GM12878 (cell line): ENCODE results near the gene PRKN. TPM values are rescaled to one million over a fixed set of nuclear protein-coding genes. Genes with fewer than 3 reads are reported as not detected.

Experiments used
- ATAC-seq: fragments of 200-7000 bp; cut with Tn5 transposase; 3 replicates; pipeline ENCODE4 v1.9.1; 2020; ENCODE audit warnings: mild to moderate bottlenecking, moderate library complexity
- BruUV-seq: library from RNA; stranded (reverse); fragments of 400-500 nt; replicated peaks from 2 replicates; lab custom pipeline; 2021; lab: Mats Ljungman, UMichigan
- CTCF ChIA-PET: fragments of 300-600 bp; sonication (Branson Sonifier 250); formaldehyde crosslinking; extraction: SDS; loops from one replicate; lab custom pipeline; 2021; ENCODE audit warnings: inconsistent platforms; lab: Yijun Ruan, JAX
- POLR2A ChIA-PET: fragments of 350-600 bp; formaldehyde crosslinking; extraction: SDS; loops from one replicate; lab custom pipeline; 2021; ENCODE audit warnings: inconsistent platforms; lab: Charles Lee
- RAD21 ChIA-PET: fragments of 300-600 bp; sonication (Branson Sonifier 250); formaldehyde crosslinking; loops from one replicate; lab custom pipeline; 2023; ENCODE audit warnings: antibody characterized with exemption; ENCODE audit not compliant: unreplicated experiment; lab: Charles Lee
- SMC1A ChIA-PET: fragments of 300-600 bp; sonication (Branson Sonifier 250); formaldehyde crosslinking; loops from one replicate; lab custom pipeline; 2023; ENCODE audit not compliant: unreplicated experiment, uncharacterized antibody; lab: Charles Lee
- DNase-seq: peaks from one replicate; pipeline ENCODE4 v3.0.0-alpha.2; 2011; ENCODE audit warnings: low read depth, low spot score
- FAIRE-seq: peaks from 3 replicates; lab custom pipeline; 2011; peaks lifted over from hg19 to GRCh38; lab: Jason Lieb, UNC
- H2AFZ ChIP-seq: 2 replicates; pipeline ENCODE4 v1.6.0; 2011; ENCODE audit warnings: low read depth, low read length, control low read depth; ENCODE audit not compliant: control insufficient read depth
- H3K27ac ChIP-seq: 2 replicates; pipeline ENCODE4 v1.5.1; 2011; ENCODE audit warnings: control low read depth; ENCODE audit not compliant: control insufficient read depth, insufficient read depth
- H3K27me3 ChIP-seq, 2 experiments: replicated peaks in 1 of 2; 2 replicates each; pipeline versions ENCODE4 v1.6.0 to v1.6.1; 2011; ENCODE audit warnings: low read length in 1 of 2; ENCODE audit not compliant: control insufficient read depth in 2 of 2, insufficient read depth in 2 of 2
- H3K36me3 ChIP-seq, 2 experiments: 2 replicates each; pipeline ENCODE4 v1.5.1; 2011; ENCODE audit warnings: low read length in 1 of 2; ENCODE audit not compliant: control insufficient read depth in 2 of 2, insufficient read depth in 2 of 2
- H3K4me1 ChIP-seq: 2 replicates; pipeline ENCODE4 v1.6.1; 2011; ENCODE audit warnings: mild to moderate bottlenecking, low read length, moderate library complexity, mixed read lengths; ENCODE audit not compliant: control insufficient read depth, insufficient read depth
- H3K4me2 ChIP-seq: 2 replicates; pipeline ENCODE4 v1.6.0; 2011; ENCODE audit warnings: control low read depth; ENCODE audit not compliant: control insufficient read depth, insufficient read depth
- H3K4me3 ChIP-seq: fragments of 200-600 bp; sonication (generic); 2 replicates; pipeline ENCODE4 v1.5.1; 2016
- H3K79me2 ChIP-seq: 2 replicates; pipeline ENCODE4 v1.6.0; 2011; ENCODE audit warnings: low read length; ENCODE audit not compliant: control insufficient read depth, insufficient read depth
- H3K9ac ChIP-seq: 2 replicates; pipeline ENCODE4 v1.8.0; 2011; ENCODE audit warnings: low read length, control low read depth, mixed read lengths; ENCODE audit not compliant: control insufficient read depth, insufficient read depth
- H3K9me3 ChIP-seq: replicated peaks from 3 replicates; pipeline ENCODE4 v1.5.1; 2011; ENCODE audit warnings: mild to moderate bottlenecking, low read length; ENCODE audit not compliant: control insufficient read depth, insufficient read depth
- H4K20me1 ChIP-seq: 2 replicates; pipeline ENCODE4 v1.6.0; 2011; ENCODE audit not compliant: control insufficient read depth, insufficient read depth
- EED ChIP-seq: sonication (generic); IDR thresholded peaks from 2 replicates; pipeline ENCODE4 v1.6.1; 2016; ENCODE audit warnings: antibody characterized with exemption, low read depth
- GABPA ChIP-seq: IDR thresholded peaks from 2 replicates; pipeline ENCODE4 v1.6.1; 2014; ENCODE audit warnings: antibody characterized with exemption, low read depth, mild to moderate bottlenecking, inconsistent platforms
- HCFC1 ChIP-seq: fragments of 150-350 bp; IDR thresholded peaks from 2 replicates; pipeline ENCODE4 v1.6.1; 2014; ENCODE audit warnings: low read length
- IKZF1 ChIP-seq: fragments of 450-650 bp; conservative IDR thresholded peaks from 2 replicates; pipeline ENCODE4 v1.6.1; 2017; ENCODE audit warnings: antibody characterized with exemption, mild to moderate bottlenecking
- JUND ChIP-seq: IDR thresholded peaks from 2 replicates; pipeline ENCODE4 v1.6.1; 2012; ENCODE audit warnings: low read depth, mild to moderate bottlenecking, low read length, improper control_type of control experiment, moderate library complexity
- MYB ChIP-seq: fragments of 150-350 bp; IDR thresholded peaks from 2 replicates; pipeline ENCODE4 v1.6.1; 2014; ENCODE audit warnings: mild to moderate bottlenecking, low read depth, low read length, borderline replicate concordance
- NFIC ChIP-seq: IDR thresholded peaks from 2 replicates; pipeline ENCODE4 v1.6.1; 2012; ENCODE audit warnings: low read depth, mild to moderate bottlenecking, inconsistent platforms, low read length, moderate library complexity
- SIN3A ChIP-seq: IDR thresholded peaks from 2 replicates; pipeline ENCODE4 v1.6.1; 2012; ENCODE audit warnings: low read depth, low read length, improper control_type of control experiment
- SMARCA5 ChIP-seq: fragments of 450-650 bp; IDR thresholded peaks from 2 replicates; pipeline ENCODE4 v1.6.1; 2017; ENCODE audit warnings: mild to moderate bottlenecking
- SUZ12 ChIP-seq: fragments of 200-600 bp; sonication (generic); IDR thresholded peaks from one replicate; pipeline ENCODE4 v1.6.1; 2018; ENCODE audit warnings: antibody characterized with exemption, mild to moderate bottlenecking; ENCODE audit not compliant: unreplicated experiment
- TCF7 ChIP-seq: IDR thresholded peaks from 2 replicates; pipeline ENCODE4 v1.6.1; 2014; ENCODE audit warnings: antibody characterized with exemption, borderline replicate concordance
- ZNF217 ChIP-seq: fragments of 450-650 bp; IDR thresholded peaks from 2 replicates; pipeline ENCODE4 v1.6.1; 2017; ENCODE audit warnings: antibody characterized with exemption, mild to moderate bottlenecking
- WGBS: methylation state at CpG from one replicate; pipeline ENCODE4 v1.1.6; 2016; ENCODE audit warnings: low lambda C conversion rate; ENCODE audit not compliant: insufficient replicate concordance, insufficient coverage; ENCODE audit errors: missing lambda C conversion rate; 5-methylcytosine and 5-hydroxymethylcytosine counted together
- in situ Hi-C: fragments of 300-500 bp; cut with MboI; formaldehyde crosslinking; loops from 9 replicates; pipeline ENCODE4 v1.14.3; 2018; ENCODE audit warnings: mixed read lengths
- intact Hi-C: fragments of 100-400 bp; cut with micrococcal nuclease; formaldehyde crosslinking; loops from one replicate; pipeline ENCODE4 v1.14.2; 2022; ENCODE audit not compliant: unreplicated experiment
- polyA plus RNA-seq, 11 experiments: library from polyadenylated mRNA; depleted of rRNA in 4 of 11; unstranded in 6 of 11; stranded (reverse) in 5 of 11; fragments of >200 nt; fragmentation: Nextera tagmentation in 4 of 11; fragmentation: Illumina TruSeq in 1 of 11; extraction: Ambion mirVana in 4 of 11; extraction: Trizol in 1 of 11; gene quantifications; 1 replicate in 1 of 11; 2 replicates in 10 of 11; pipeline versions ENCODE4 v1.2.1 to v1.2.3, GENCODE V29; 2011 to 2016; ENCODE audit warnings: inconsistent platforms in 2 of 11, missing spikeins in 2 of 11, low read depth in 1 of 11
- total RNA-seq, 4 experiments: library from RNA; depleted of rRNA in 3 of 4; stranded (reverse); fragments of >200 nt in 3 of 4; fragmentation: Illumina TruSeq in 1 of 4; extraction: Trizol in 1 of 4; gene quantifications; 2 replicates each; pipeline versions ENCODE4 v1.2.1 to v1.2.3, GENCODE V29; 2013 to 2021
- TF ChIP-seq, protein P1 (sequence below): IDR thresholded peaks from 2 replicates; pipeline ENCODE4 v1.6.1; 2011; ENCODE audit warnings: mild to moderate bottlenecking, low read depth, low read length, moderate library complexity; ENCODE audit not compliant: insufficient replicate concordance
- TF ChIP-seq, protein P2 (sequence below): fragments of 450-650 bp; formaldehyde crosslinking; IDR thresholded peaks from 2 replicates; pipeline ENCODE4 v1.4.0; 2022; ENCODE audit warnings: mild to moderate bottlenecking, moderate library complexity
- TF ChIP-seq, protein P3 (sequence below): fragments of 450-650 bp; formaldehyde crosslinking; IDR thresholded peaks from 2 replicates; pipeline ENCODE4 v1.5.0; 2022; ENCODE audit warnings: mild to moderate bottlenecking, missing genetic modification characterization

The PRKN gene
- total and polyA plus RNA-seq, 10 of the 15 experiments (the other 5 are each of a cell fraction or from before 2014, with no cell fraction given) = 0.06 to 0.09 TPM; not detected in 8

DNA sequence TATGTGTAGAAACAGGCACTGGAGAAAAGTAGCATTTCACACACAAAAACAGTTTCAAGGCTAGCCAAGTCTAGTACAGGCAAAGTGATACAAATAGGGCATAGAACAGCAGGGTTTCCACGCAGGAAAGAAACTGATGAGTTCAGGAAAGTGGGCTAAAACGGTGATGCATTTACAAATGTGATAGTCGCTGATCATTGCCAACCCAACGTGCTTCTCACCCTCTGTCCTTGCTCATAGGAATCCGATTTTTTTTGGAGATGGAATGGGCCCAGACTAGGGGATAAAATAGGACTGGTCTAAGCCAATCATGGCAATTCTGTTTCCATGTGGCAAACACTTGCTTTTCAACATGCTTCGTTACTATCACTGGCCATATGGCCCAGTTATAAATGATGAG is 536.6 kb downstream of the PRKN start:
- RAD21 ChIA-PET = no interaction called here
- CTCF ChIA-PET = no interaction called here
- Histone ChIP-seq H3K4me1 (no peaks in the 10 kb centered on the region), H3K27ac (no peak overlapping the region), H3K79me2 (no peaks in the 10 kb centered on the region), H3K27me3 (no peaks in the 10 kb centered on the region; a peak in 1 of 4 replicates), H3K4me3 (no peak overlapping the region), H3K9ac (no peak overlapping the region), H3K4me2 (no peak overlapping the region), H2AFZ (no peak overlapping the region), H3K36me3 (no peaks in the 10 kb centered on the region), H3K9me3 (no peaks in the 10 kb centered on the region), H4K20me1 (no peaks in the 10 kb centered on the region)
- no peak for ATAC-seq
- in situ Hi-C loops = no loop called here
- SMC1A ChIA-PET = interaction anchor here (0.7 kb wide), 1 partner anchor 16 kb away, joined by 3 read pairs; no protein-coding TSS in a partner anchor
- BruUV-seq = no TSS peak
- WGBS = 29% methylated on average over 6 of the region's 6 CpGs
- no peak for FAIRE-seq
- POLR2A ChIA-PET = no interaction called here
- intact Hi-C loops = no loop called here
- no peak for DNase-seq
- TF ChIP-seq EED (no peak), HCFC1 (no peak), TCF7 (no peak), MYB (no peak), NFIC (no peak), JUND (no peak), GABPA (no peak), ZNF217 (no peak), SUZ12 (no peak), IKZF1 (no peak), SIN3A (no peak), SMARCA5 (no peak)
- TF ChIP-seq, protein P1, sequence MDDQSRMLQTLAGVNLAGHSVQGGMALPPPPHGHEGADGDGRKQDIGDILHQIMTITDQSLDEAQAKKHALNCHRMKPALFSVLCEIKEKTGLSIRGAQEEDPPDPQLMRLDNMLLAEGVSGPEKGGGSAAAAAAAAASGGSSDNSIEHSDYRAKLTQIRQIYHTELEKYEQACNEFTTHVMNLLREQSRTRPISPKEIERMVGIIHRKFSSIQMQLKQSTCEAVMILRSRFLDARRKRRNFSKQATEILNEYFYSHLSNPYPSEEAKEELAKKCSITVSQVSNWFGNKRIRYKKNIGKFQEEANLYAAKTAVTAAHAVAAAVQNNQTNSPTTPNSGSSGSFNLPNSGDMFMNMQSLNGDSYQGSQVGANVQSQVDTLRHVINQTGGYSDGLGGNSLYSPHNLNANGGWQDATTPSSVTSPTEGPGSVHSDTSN = no peak
- TF ChIP-seq, protein P2, sequence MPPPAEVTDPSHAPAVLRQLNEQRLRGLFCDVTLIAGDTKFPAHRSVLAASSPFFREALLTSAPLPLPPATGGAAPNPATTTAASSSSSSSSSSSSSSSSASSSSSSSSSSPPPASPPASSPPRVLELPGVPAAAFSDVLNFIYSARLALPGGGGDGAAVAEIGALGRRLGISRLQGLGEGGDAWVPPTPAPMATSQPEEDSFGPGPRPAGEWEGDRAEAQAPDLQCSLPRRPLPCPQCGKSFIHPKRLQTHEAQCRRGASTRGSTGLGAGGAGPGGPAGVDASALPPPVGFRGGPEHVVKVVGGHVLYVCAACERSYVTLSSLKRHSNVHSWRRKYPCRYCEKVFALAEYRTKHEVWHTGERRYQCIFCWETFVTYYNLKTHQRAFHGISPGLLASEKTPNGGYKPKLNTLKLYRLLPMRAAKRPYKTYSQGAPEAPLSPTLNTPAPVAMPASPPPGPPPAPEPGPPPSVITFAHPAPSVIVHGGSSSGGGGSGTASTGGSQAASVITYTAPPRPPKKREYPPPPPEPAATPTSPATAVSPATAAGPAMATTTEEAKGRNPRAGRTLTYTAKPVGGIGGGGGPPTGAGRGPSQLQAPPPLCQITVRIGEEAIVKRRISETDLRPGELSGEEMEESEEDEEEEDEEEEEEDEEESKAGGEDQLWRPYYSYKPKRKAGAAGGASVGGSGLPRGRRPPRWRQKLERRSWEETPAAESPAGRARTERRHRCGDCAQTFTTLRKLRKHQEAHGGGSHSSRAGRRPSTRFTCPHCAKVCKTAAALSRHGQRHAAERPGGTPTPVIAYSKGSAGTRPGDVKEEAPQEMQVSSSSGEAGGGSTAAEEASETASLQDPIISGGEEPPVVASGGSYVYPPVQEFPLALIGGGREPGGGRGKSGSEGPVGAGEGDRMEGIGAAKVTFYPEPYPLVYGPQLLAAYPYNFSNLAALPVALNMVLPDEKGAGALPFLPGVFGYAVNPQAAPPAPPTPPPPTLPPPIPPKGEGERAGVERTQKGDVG = no peak
- TF ChIP-seq, protein P3, sequence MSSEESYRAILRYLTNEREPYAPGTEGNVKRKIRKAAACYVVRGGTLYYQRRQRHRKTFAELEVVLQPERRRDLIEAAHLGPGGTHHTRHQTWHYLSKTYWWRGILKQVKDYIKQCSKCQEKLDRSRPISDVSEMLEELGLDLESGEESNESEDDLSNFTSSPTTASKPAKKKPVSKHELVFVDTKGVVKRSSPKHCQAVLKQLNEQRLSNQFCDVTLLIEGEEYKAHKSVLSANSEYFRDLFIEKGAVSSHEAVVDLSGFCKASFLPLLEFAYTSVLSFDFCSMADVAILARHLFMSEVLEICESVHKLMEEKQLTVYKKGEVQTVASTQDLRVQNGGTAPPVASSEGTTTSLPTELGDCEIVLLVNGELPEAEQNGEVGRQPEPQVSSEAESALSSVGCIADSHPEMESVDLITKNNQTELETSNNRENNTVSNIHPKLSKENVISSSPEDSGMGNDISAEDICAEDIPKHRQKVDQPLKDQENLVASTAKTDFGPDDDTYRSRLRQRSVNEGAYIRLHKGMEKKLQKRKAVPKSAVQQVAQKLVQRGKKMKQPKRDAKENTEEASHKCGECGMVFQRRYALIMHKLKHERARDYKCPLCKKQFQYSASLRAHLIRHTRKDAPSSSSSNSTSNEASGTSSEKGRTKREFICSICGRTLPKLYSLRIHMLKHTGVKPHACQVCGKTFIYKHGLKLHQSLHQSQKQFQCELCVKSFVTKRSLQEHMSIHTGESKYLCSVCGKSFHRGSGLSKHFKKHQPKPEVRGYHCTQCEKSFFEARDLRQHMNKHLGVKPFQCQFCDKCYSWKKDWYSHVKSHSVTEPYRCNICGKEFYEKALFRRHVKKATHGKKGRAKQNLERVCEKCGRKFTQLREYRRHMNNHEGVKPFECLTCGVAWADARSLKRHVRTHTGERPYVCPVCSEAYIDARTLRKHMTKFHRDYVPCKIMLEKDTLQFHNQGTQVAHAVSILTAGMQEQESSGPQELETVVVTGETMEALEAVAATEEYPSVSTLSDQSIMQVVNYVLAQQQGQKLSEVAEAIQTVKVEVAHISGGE (CRISPR knock-in tag) = no peak
